K562 (cell line): ENCODE data around the gene CHST12. TPM values are rescaled to one million over a fixed set of nuclear protein-coding genes. Genes with fewer than 3 reads are reported as not detected.

Experiments used
- ATAC-seq: fragments of 200-7000 bp; cut with Tn5 transposase; 3 replicates; pipeline ENCODE4 v1.9.1; 2020; ENCODE audit warnings: moderate library complexity
- BruUV-seq: library from RNA; stranded (reverse); fragments of 400-500 nt; replicated peaks from 2 replicates; lab custom pipeline; 2021; lab: Mats Ljungman, UMichigan
- CTCF ChIA-PET: fragments of 300-600 bp; formaldehyde crosslinking; extraction: SDS; loops from one replicate; lab custom pipeline; 2021; ENCODE audit warnings: low intra/inter-chr PET ratio; lab: Yijun Ruan, JAX
- POLR2A ChIA-PET: fragments of 300-600, 350-650 bp; sonication (Branson Sonifier 250); formaldehyde crosslinking; extraction: SDS; loops from one replicate; lab custom pipeline; 2021; ENCODE audit warnings: antibody characterized with exemption, inconsistent platforms; lab: Yijun Ruan, JAX
- DNase-seq, 4 experiments: peaks; one replicate each; pipeline versions ENCODE4 v3.0.0 to v3.0.0-alpha.2; 2011 to 2018; ENCODE audit warnings: low spot score in 3 of 4, mixed read lengths in 3 of 4; ENCODE audit errors: extremely low read depth in 1 of 4
- FAIRE-seq: peaks from 2 replicates; lab custom pipeline; 2011; peaks lifted over from hg19 to GRCh38; lab: Jason Lieb, UNC
- H2AFZ ChIP-seq: 2 replicates; pipeline ENCODE4 v1.6.0; 2011; ENCODE audit warnings: low read depth, low read length, control low read depth, inconsistent platforms
- H3K27ac ChIP-seq: fragments of 200-600 bp; 3 replicates; pipeline ENCODE4 v1.8.0; 2011; ENCODE audit warnings: low read depth, mild to moderate bottlenecking, control low read depth, inconsistent platforms, low read length, moderate library complexity, mixed read lengths; ENCODE audit errors: extremely low read depth
- H3K27me3 ChIP-seq, 2 experiments: fragments of 300-600 bp in 1 of 2; 2 replicates in 1 of 2; 3 replicates in 1 of 2; pipeline versions ENCODE4 v1.6.0 to v1.8.0; 2011; ENCODE audit warnings: inconsistent platforms in 2 of 2, low read length in 2 of 2, mild to moderate bottlenecking in 1 of 2, mixed read lengths in 1 of 2, moderate library complexity in 1 of 2; ENCODE audit not compliant: control insufficient read depth in 2 of 2, insufficient read depth in 2 of 2
- H3K36me3 ChIP-seq: fragments of 300-600 bp; 3 replicates; pipeline ENCODE4 v1.8.0; 2011; ENCODE audit warnings: mild to moderate bottlenecking, low read length, inconsistent platforms; ENCODE audit not compliant: control insufficient read depth, insufficient read depth
- H3K4me1 ChIP-seq, 2 experiments: fragments of 200-600 bp in 1 of 2; replicated peaks in 1 of 2; 2 replicates in 1 of 2; 3 replicates in 1 of 2; pipeline versions ENCODE4 v1.5.1 to v1.8.0; 2011; ENCODE audit warnings: inconsistent platforms in 2 of 2, low read length in 2 of 2, mild to moderate bottlenecking in 1 of 2, mixed read lengths in 1 of 2, moderate library complexity in 1 of 2; ENCODE audit not compliant: control insufficient read depth in 2 of 2, insufficient read depth in 2 of 2
- H3K4me2 ChIP-seq: 2 replicates; pipeline ENCODE4 v1.6.1; 2011; ENCODE audit warnings: low read length, control low read depth, inconsistent platforms, mixed read lengths; ENCODE audit not compliant: insufficient read depth
- H3K4me3 ChIP-seq: fragments of 200-600 bp; sonication (generic), shearing (Covaris generic); 2 replicates; pipeline ENCODE4 v1.5.1; 2016; ENCODE audit warnings: control low read depth, inconsistent platforms
- H3K79me2 ChIP-seq: fragments of 200-600 bp; 3 replicates; pipeline ENCODE4 v1.8.0; 2011; ENCODE audit warnings: low read length, inconsistent platforms; ENCODE audit not compliant: control insufficient read depth, insufficient read depth
- H3K9ac ChIP-seq, 2 experiments: 2 replicates each; pipeline versions ENCODE4 v1.6.0 to v1.6.1; 2011; ENCODE audit warnings: low read depth in 2 of 2, low read length in 2 of 2, control low read depth in 1 of 2, inconsistent platforms in 1 of 2, mild to moderate bottlenecking in 1 of 2, mixed read lengths in 1 of 2; ENCODE audit not compliant: insufficient read depth in 1 of 2
- H3K9me1 ChIP-seq: one replicate; pipeline ENCODE4 v1.6.0; 2011; ENCODE audit warnings: inconsistent platforms, mild to moderate bottlenecking, low read length, moderate library complexity; ENCODE audit not compliant: control insufficient read depth, insufficient read depth
- H3K9me3 ChIP-seq: replicated peaks from 2 replicates; pipeline ENCODE4 v1.5.1; 2011; ENCODE audit warnings: low read depth, low read length, inconsistent platforms; ENCODE audit not compliant: control insufficient read depth, insufficient read depth
- H4K20me1 ChIP-seq: replicated peaks from 2 replicates; pipeline ENCODE4 v1.6.1; 2011; ENCODE audit warnings: low read length, inconsistent platforms, mixed read lengths; ENCODE audit not compliant: control insufficient read depth, insufficient read depth
- ARID1B ChIP-seq: fragments of 450-650 bp; IDR thresholded peaks from 2 replicates; pipeline ENCODE4 v1.6.1; 2016; ENCODE audit warnings: antibody characterized with exemption, mild to moderate bottlenecking, inconsistent platforms
- BDP1 ChIP-seq: IDR thresholded peaks from 3 replicates; pipeline ENCODE4 v1.6.1; 2011; ENCODE audit not compliant: insufficient read length, insufficient read depth
- CBX8 ChIP-seq: fragments of 200-600 bp; sonication (generic); IDR thresholded peaks from 2 replicates; pipeline ENCODE4 v1.6.1; 2012; ENCODE audit warnings: borderline replicate concordance, mixed run types, low read depth, mild to moderate bottlenecking, moderate library complexity, mixed read lengths, low read length, control low read depth, inconsistent platforms; ENCODE audit not compliant: poor library complexity, severe bottlenecking; ENCODE audit errors: extremely low read depth
- MCM3 ChIP-seq: fragments of 450-650 bp; IDR thresholded peaks from 2 replicates; pipeline ENCODE4 v1.6.1; 2016
- MCM5 ChIP-seq: fragments of 450-650 bp; IDR thresholded peaks from 2 replicates; pipeline ENCODE4 v1.6.1; 2016; ENCODE audit warnings: low read depth
- MXI1 ChIP-seq: IDR thresholded peaks from 2 replicates; pipeline ENCODE4 v1.6.1; 2011; ENCODE audit warnings: low read depth, mild to moderate bottlenecking, improper control_type of control experiment, low read length
- NFIX ChIP-seq: fragments of 250-450 bp; sonication (Bioruptor Pico); IDR thresholded peaks from 2 replicates; pipeline ENCODE4 v1.4.0; 2020; ENCODE audit warnings: low read depth, mild to moderate bottlenecking, moderate library complexity
- POLR2B ChIP-seq: fragments of 450-650 bp; IDR thresholded peaks from 2 replicates; pipeline ENCODE4 v1.6.1; 2018; ENCODE audit warnings: low read depth; ENCODE audit not compliant: partially characterized antibody
- PRPF4 ChIP-seq: fragments of 200-400 bp; formaldehyde crosslinking; IDR thresholded peaks from one replicate; pipeline ENCODE4 v1.6.1; 2017; ENCODE audit warnings: low read length, low read depth, mild to moderate bottlenecking; ENCODE audit not compliant: insufficient read depth, poor library complexity, severe bottlenecking
- ZBTB2 ChIP-seq: fragments of 450-650 bp; IDR thresholded peaks from 2 replicates; pipeline ENCODE4 v1.6.1; 2016; ENCODE audit warnings: antibody characterized with exemption
- ZNF347 ChIP-seq: fragments of 450-650 bp; formaldehyde crosslinking; IDR thresholded peaks from 2 replicates; pipeline ENCODE4 v1.4.0; 2020; ENCODE audit warnings: low read depth, mild to moderate bottlenecking, moderate library complexity
- ZNF785 ChIP-seq: fragments of 250-450 bp; sonication (Bioruptor Pico); IDR thresholded peaks from 2 replicates; pipeline ENCODE4 v1.4.0; 2020; ENCODE audit warnings: mild to moderate bottlenecking
- ZSCAN32 ChIP-seq: fragments of 450-650 bp; formaldehyde crosslinking; IDR thresholded peaks from 2 replicates; pipeline ENCODE4 v1.4.0; 2020; ENCODE audit warnings: mild to moderate bottlenecking, moderate library complexity
- WGBS: fragments of 100-300 bp; shearing (Covaris generic); methylation state at CpG from one replicate; pipeline ENCODE4 v1.1.6; 2016; ENCODE audit warnings: low coverage, mixed read lengths; ENCODE audit not compliant: insufficient coverage; ENCODE audit errors: missing lambda C conversion rate; 5-methylcytosine and 5-hydroxymethylcytosine counted together
- in situ Hi-C: fragments of 300-500 bp; cut with MboI; formaldehyde crosslinking; loops from 4 replicates; pipeline ENCODE4 v1.15.0; 2018; ENCODE audit warnings: inconsistent platforms, mixed read lengths
- intact Hi-C: fragments of 100-400 bp; cut with micrococcal nuclease; formaldehyde crosslinking; loops from 2 replicates; pipeline ENCODE4 v1.14.2; 2022
- polyA plus RNA-seq, 8 experiments: library from polyadenylated mRNA; depleted of rRNA in 4 of 8; stranded (reverse) in 5 of 8; unstranded in 3 of 8; fragments of >200 nt; fragmentation: Nextera tagmentation in 2 of 8; fragmentation: Illumina TruSeq in 1 of 8; extraction: Ambion mirVana in 2 of 8; extraction: Trizol in 1 of 8; gene quantifications; 2 replicates each; pipeline versions ENCODE4 v1.2.1 to v1.2.3, GENCODE V29; 2011 to 2014; ENCODE audit warnings: inconsistent platforms in 1 of 8, missing spikeins in 1 of 8
- total RNA-seq, 7 experiments: library from RNA; depleted of rRNA in 6 of 7; stranded (reverse); fragments of >200 nt in 6 of 7; fragmentation: Illumina TruSeq in 2 of 7; extraction: Trizol in 2 of 7; gene quantifications; 2 replicates each; pipeline versions ENCODE4 v1.2.1 to v1.2.3, GENCODE V29; 2011 to 2021; ENCODE audit warnings: low replicate concordance in 1 of 7
- TF ChIP-seq, protein P1 (sequence below), 2 experiments: fragments of 250-450 bp in 1 of 2; fragments of 450-650 bp in 1 of 2; sonication (Bioruptor Pico) in 1 of 2; IDR thresholded peaks; 2 replicates each; pipeline versions ENCODE4 v1.6.1 to v1.8.0; 2016 to 2021; ENCODE audit warnings: mild to moderate bottlenecking in 2 of 2, moderate library complexity in 2 of 2, missing compliant biosample characterization in 1 of 2, missing genetic modification characterization in 1 of 2
- TF ChIP-seq, protein P2 (sequence below): sonication (generic); formaldehyde crosslinking; IDR thresholded peaks from 2 replicates; pipeline ENCODE4 v1.8.1; 2023; ENCODE audit warnings: mild to moderate bottlenecking, missing genetic modification reagents
- TF ChIP-seq, protein P3 (sequence below): fragments of 450-650 bp; formaldehyde crosslinking; IDR thresholded peaks from 2 replicates; pipeline ENCODE4 v1.4.0; 2022; ENCODE audit warnings: missing genetic modification characterization

Gene CHST12
- total and polyA plus RNA-seq, 9 of the 15 experiments (the other 6 are each of a cell fraction or from before 2014, with no cell fraction given) = 0.18 to 19.8 (median 3.6) TPM

DNA sequence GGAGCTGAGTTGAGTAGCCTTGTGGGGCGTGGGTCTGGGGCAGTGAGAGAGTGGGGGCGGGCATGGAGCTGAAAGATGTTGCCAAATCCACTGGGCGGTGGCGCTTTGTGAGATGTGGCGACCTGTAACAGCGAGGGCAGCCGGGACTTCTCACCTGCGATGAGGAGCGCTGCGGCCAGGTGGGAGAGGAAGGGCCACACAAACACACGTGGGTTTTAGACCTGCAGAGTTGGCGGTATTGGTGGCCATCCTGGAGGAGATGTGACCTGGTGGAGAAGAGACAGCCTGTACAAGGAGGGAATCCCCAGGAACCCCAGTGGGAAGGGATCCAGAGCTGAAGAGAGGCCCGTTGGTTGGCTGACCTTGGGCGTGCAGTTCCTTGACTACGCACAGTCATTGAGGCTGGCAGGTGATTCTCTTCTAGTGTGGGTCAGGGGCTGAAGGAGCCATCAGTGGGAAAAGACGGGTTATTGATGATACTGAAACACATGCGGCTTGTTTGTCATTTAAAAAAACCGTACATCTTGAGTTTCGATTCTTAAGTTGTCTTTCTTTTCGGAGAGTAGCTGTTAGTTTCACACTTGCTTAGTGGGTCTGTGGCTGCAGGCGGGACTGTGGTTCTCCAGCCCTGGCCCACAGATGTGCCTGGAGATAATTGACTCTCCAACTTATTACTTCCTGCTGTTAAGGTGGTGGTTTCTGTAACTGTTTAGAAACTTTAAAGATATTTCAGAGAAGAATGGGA lies 2.4 kb downstream of the CHST12 start:
- no peaks in the 10 kb centered on the region; the same call in 1 of the 2 replicates for H4K20me1 ChIP-seq
- H2AFZ ChIP-seq = peak overlapping the region; percentile 83
- BruUV-seq = no TSS peak
- in situ Hi-C loops (no loop called here), intact Hi-C loops (no loop called here)
- no peaks in the 10 kb centered on the region for H3K9me3 ChIP-seq
- H3K79me2 ChIP-seq = peaks cover 42% of the 10 kb centered on the region
- no peaks in the 10 kb centered on the region for H3K9me1 ChIP-seq
- peak overlapping the region; percentile 19; the same call in 1 of the 2 replicates for H3K4me3 ChIP-seq
- no peaks in the 10 kb centered on the region; the same call in 2 of the 3 replicates for H3K36me3 ChIP-seq
- peak; percentile 82 for FAIRE-seq
- ChIA-PET CTCF (no interaction called here), POLR2A (interaction anchor here (0.6 to 1.5 kb wide), 3 partner anchors 8 to 1078 kb away, joined by 4 to 6 read pairs (median 4); no protein-coding TSS in a partner anchor)
- ATAC-seq = peak; percentile 31
- WGBS = 40% methylated on average over 21 of the region's 21 CpGs
- peaks cover 57 to 60% of the 10 kb centered on the region in 2 experiments for H3K4me1 ChIP-seq
- H3K27ac ChIP-seq = peak overlapping the region; percentile 73
- H3K4me2 ChIP-seq = peak overlapping the region; percentile 83
- H3K27me3 ChIP-seq = no peaks in the 10 kb centered on the region
- DNase-seq = peak in 2 of 4 experiments; percentile 61 to 70
- peak overlapping the region; percentile 65 to 86 for H3K9ac ChIP-seq
- TF ChIP-seq MCM3 (no peak), ZNF785 (CRISPR knock-in tag) (no peak), POLR2B (no peak), ZNF347 (CRISPR knock-in tag) (no peak), PRPF4 (no peak), CBX8 (no peak), NFIX (no peak), BDP1 (no peak), ZBTB2 (no peak; the same call in 1 of the 2 replicates), ARID1B (peak; percentile 77), ZSCAN32 (CRISPR knock-in tag) (no peak), MXI1 (no peak), MCM5 (no peak)
- TF ChIP-seq, protein P1, sequence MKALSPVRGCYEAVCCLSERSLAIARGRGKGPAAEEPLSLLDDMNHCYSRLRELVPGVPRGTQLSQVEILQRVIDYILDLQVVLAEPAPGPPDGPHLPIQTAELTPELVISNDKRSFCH (CRISPR knock-in tag; IDR thresholded peaks at IDR 0.05) = no peak
- TF ChIP-seq, protein P1 (tag; IDR thresholded peaks at IDR 0.05) = no peak
- TF ChIP-seq, protein P2, sequence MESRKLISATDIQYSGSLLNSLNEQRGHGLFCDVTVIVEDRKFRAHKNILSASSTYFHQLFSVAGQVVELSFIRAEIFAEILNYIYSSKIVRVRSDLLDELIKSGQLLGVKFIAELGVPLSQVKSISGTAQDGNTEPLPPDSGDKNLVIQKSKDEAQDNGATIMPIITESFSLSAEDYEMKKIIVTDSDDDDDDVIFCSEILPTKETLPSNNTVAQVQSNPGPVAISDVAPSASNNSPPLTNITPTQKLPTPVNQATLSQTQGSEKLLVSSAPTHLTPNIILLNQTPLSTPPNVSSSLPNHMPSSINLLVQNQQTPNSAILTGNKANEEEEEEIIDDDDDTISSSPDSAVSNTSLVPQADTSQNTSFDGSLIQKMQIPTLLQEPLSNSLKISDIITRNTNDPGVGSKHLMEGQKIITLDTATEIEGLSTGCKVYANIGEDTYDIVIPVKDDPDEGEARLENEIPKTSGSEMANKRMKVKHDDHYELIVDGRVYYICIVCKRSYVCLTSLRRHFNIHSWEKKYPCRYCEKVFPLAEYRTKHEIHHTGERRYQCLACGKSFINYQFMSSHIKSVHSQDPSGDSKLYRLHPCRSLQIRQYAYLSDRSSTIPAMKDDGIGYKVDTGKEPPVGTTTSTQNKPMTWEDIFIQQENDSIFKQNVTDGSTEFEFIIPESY (CRISPR knock-in tag) = peak; percentile 72; the same call in 1 of the 2 replicates
- TF ChIP-seq, protein P3, sequence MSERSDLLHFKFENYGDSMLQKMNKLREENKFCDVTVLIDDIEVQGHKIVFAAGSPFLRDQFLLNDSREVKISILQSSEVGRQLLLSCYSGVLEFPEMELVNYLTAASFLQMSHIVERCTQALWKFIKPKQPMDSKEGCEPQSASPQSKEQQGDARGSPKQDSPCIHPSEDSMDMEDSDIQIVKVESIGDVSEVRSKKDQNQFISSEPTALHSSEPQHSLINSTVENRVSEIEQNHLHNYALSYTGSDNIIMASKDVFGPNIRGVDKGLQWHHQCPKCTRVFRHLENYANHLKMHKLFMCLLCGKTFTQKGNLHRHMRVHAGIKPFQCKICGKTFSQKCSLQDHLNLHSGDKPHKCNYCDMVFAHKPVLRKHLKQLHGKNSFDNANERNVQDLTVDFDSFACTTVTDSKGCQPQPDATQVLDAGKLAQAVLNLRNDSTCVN (CRISPR knock-in tag) = no peak
